ENCODE data around the gene ANKRD17. TPM values are rescaled to one million over a fixed set of nuclear protein-coding genes. Genes with fewer than 3 reads are reported as not detected.

The ANKRD17 gene
- total RNA-seq, 4 donors from 2014 or later = 25.0 to 75.6 (median 56.7) TPM

GRCh38 chr4:73131281-73131680 is 127.3 kb downstream of the ANKRD17 start:
- TF ChIP-seq POLR2A (IDR thresholded peaks at IDR 0.05) (no peak), CTCF (IDR thresholded peaks at IDR 0.05) (no peak)
- H3K4me1 ChIP-seq = no peaks in the 10 kb centered on the region
- no peaks in the 10 kb centered on the region for H3K9me3 ChIP-seq
- H3K27ac ChIP-seq = no peak overlapping the region
- H3K27me3 ChIP-seq = no peaks in the 10 kb centered on the region
- intact Hi-C loops (cut with DNase I; ENCODE audit: low total_unique reads) = no loop called here
- DNase-seq = no peak
- no peaks in the 10 kb centered on the region for H3K36me3 ChIP-seq
- H3K4me3 ChIP-seq = no peak overlapping the region

GRCh38 chr4:73129319-73129718 is 129.3 kb downstream of the ANKRD17 start:
- H3K27me3 ChIP-seq = no peaks in the 10 kb centered on the region
- no peaks in the 10 kb centered on the region for H3K36me3 ChIP-seq
- no peak for DNase-seq
- TF ChIP-seq POLR2A (IDR thresholded peaks at IDR 0.05) = no peak
- TF ChIP-seq CTCF (IDR thresholded peaks at IDR 0.05) = no peak
- H3K4me1 ChIP-seq = no peaks in the 10 kb centered on the region
- no peaks in the 10 kb centered on the region for H3K9me3 ChIP-seq
- intact Hi-C loops (cut with DNase I; ENCODE audit: low total_unique reads) = no loop called here
- no peak overlapping the region for H3K27ac ChIP-seq
- H3K4me3 ChIP-seq = no peak overlapping the region

GRCh38 chr4:73127839-73128453 is 130.7 kb downstream of the ANKRD17 start:
- intact Hi-C loops (cut with DNase I; ENCODE audit: low total_unique reads) = no loop called here
- no peak for DNase-seq
- no peaks in the 10 kb centered on the region for H3K4me1 ChIP-seq
- H3K4me3 ChIP-seq = no peak overlapping the region
- H3K36me3 ChIP-seq = no peaks in the 10 kb centered on the region
- H3K9me3 ChIP-seq = no peaks in the 10 kb centered on the region
- no peak for TF ChIP-seq CTCF (IDR thresholded peaks at IDR 0.05)
- TF ChIP-seq POLR2A (IDR thresholded peaks at IDR 0.05) = no peak
- no peak overlapping the region for H3K27ac ChIP-seq
- no peaks in the 10 kb centered on the region for H3K27me3 ChIP-seq

GRCh38 chr4:73109493-73109892 is 149.1 kb downstream of the ANKRD17 start:
- Histone ChIP-seq H3K4me1 (no peaks in the 10 kb centered on the region), H3K4me3 (no peak overlapping the region), H3K27me3 (no peaks in the 10 kb centered on the region), H3K27ac (no peak overlapping the region), H3K9me3 (no peaks in the 10 kb centered on the region), H3K36me3 (no peaks in the 10 kb centered on the region)
- intact Hi-C loops (cut with DNase I; ENCODE audit: low total_unique reads) = no loop called here
- no peak for TF ChIP-seq POLR2A (IDR thresholded peaks at IDR 0.05)
- TF ChIP-seq CTCF (IDR thresholded peaks at IDR 0.05) = no peak
- DNase-seq = no peak

- H3K27me3 ChIP-seq = no peaks in the 10 kb centered on the region
- no peak for DNase-seq
- no peaks in the 10 kb centered on the region for H3K36me3 ChIP-seq
- no peak overlapping the region for H3K4me3 ChIP-seq
- intact Hi-C loops (cut with DNase I; ENCODE audit: low total_unique reads) = no loop called here
- no peak overlapping the region for H3K27ac ChIP-seq
- no peak for TF ChIP-seq CTCF (IDR thresholded peaks at IDR 0.05)
- no peak for TF ChIP-seq POLR2A (IDR thresholded peaks at IDR 0.05)
- H3K4me1 ChIP-seq = no peaks in the 10 kb centered on the region
- H3K9me3 ChIP-seq = no peaks in the 10 kb centered on the region
These were observed 153.9 kb downstream of the ANKRD17 start for GRCh38 chr4:73104695-73105094.

All from uterus (tissue), 4 donors.